GM23248 (cell line): ENCODE data around the gene PRSS3. TPM values are rescaled to one million over a fixed set of nuclear protein-coding genes. Genes with fewer than 3 reads are reported as not detected.

Experiments used
- DNase-seq: peaks from one replicate; pipeline ENCODE4 v3.0.0-alpha.2; 2015
- H2AFZ ChIP-seq: fragments of 200-600 bp; sonication (generic); 2 replicates; pipeline ENCODE4 v1.6.1; 2016; ENCODE audit warnings: antibody characterized with exemption
- H3F3A ChIP-seq: fragments of 200-600 bp; sonication (generic); 2 replicates; pipeline ENCODE4 v1.6.1; 2016; ENCODE audit warnings: mild to moderate bottlenecking, antibody characterized with exemption, mixed run types; ENCODE audit not compliant: insufficient read depth
- H3K27ac ChIP-seq: fragments of 200-600 bp; sonication (generic); 2 replicates; pipeline ENCODE4 v1.5.1; 2016; ENCODE audit warnings: mild to moderate bottlenecking
- H3K27me3 ChIP-seq: fragments of 200-600 bp; sonication (generic); replicated peaks from 2 replicates; pipeline ENCODE4 v1.6.1; 2016; ENCODE audit warnings: mild to moderate bottlenecking; ENCODE audit not compliant: insufficient read depth
- H3K36me3 ChIP-seq: fragments of 200-600 bp; sonication (generic); 2 replicates; pipeline ENCODE4 v1.6.1; 2016; ENCODE audit warnings: low read depth, mild to moderate bottlenecking
- H3K4me1 ChIP-seq: fragments of 200-600 bp; sonication (generic); 2 replicates; pipeline ENCODE4 v1.6.1; 2016; ENCODE audit warnings: mild to moderate bottlenecking; ENCODE audit not compliant: insufficient read depth
- H3K4me2 ChIP-seq: fragments of 200-600 bp; sonication (generic); one replicate; pipeline ENCODE4 v1.6.1; 2016; ENCODE audit warnings: mild to moderate bottlenecking; ENCODE audit not compliant: unreplicated experiment
- H3K4me3 ChIP-seq: fragments of 200-600 bp; sonication (generic); 2 replicates; pipeline ENCODE4 v1.5.1; 2016; ENCODE audit warnings: mild to moderate bottlenecking
- H3K79me2 ChIP-seq: fragments of 200-600 bp; sonication (generic); 2 replicates; pipeline ENCODE4 v1.6.1; 2016; ENCODE audit warnings: mild to moderate bottlenecking; ENCODE audit not compliant: insufficient read depth
- H3K9ac ChIP-seq: fragments of 200-600 bp; sonication (generic); 2 replicates; pipeline ENCODE4 v1.6.1; 2016; ENCODE audit warnings: mild to moderate bottlenecking
- H3K9me2 ChIP-seq: fragments of 200-600 bp; sonication (generic); 2 replicates; pipeline ENCODE4 v1.6.1; 2016; ENCODE audit warnings: mixed run types, mild to moderate bottlenecking, moderate library complexity; ENCODE audit not compliant: insufficient read depth
- H3K9me3 ChIP-seq: fragments of 200-600 bp; sonication (generic); one replicate; pipeline ENCODE4 v1.6.1; 2017; ENCODE audit warnings: low read depth
- H4K20me1 ChIP-seq: fragments of 200-600 bp; sonication (generic); 2 replicates; pipeline ENCODE4 v1.6.0; 2016; ENCODE audit not compliant: insufficient read depth
- EZH2 ChIP-seq: fragments of 200-600 bp; sonication (generic); IDR thresholded peaks from 2 replicates; pipeline ENCODE4 v1.6.1; 2018; ENCODE audit warnings: antibody characterized with exemption, mild to moderate bottlenecking; ENCODE audit not compliant: insufficient read depth, poor library complexity, severe bottlenecking
- EZH2phosphoT487 ChIP-seq: fragments of 200-600 bp; sonication (generic); IDR thresholded peaks from 2 replicates; pipeline ENCODE4 v1.6.1; 2018; ENCODE audit warnings: antibody characterized with exemption, moderate library complexity, mild to moderate bottlenecking, low read depth; ENCODE audit not compliant: insufficient read depth
- WGBS, 2 experiments: methylation state at CpG; one replicate each; pipeline ENCODE4 v1.1.6; 2015 to 2017; ENCODE audit warnings: low lambda C conversion rate in 2 of 2, low coverage in 1 of 2; ENCODE audit errors: missing lambda C conversion rate in 2 of 2; 5-methylcytosine and 5-hydroxymethylcytosine counted together
- in situ Hi-C: fragments of 300-500 bp; cut with MboI; formaldehyde crosslinking; loops from 2 replicates; pipeline ENCODE4 v1.15.0; 2020
- polyA plus RNA-seq: library from polyadenylated mRNA; unstranded; fragments of >200 nt; fragmentation: Nextera tagmentation; extraction: Ambion mirVana; gene quantifications from 2 replicates; pipeline ENCODE4 v1.2.1, GENCODE V29; 2016
- total RNA-seq: library from RNA; depleted of rRNA; stranded (reverse); fragments of >200 nt; shearing (Covaris generic); gene quantifications from 2 replicates; pipeline ENCODE4 v1.2.3, GENCODE V29; 2014

Gene PRSS3
- total and polyA plus RNA-seq, 2 experiments from 2014 or later, result 15.1 to 48.2 TPM

- H3K9me3 ChIP-seq, result no peaks in the 10 kb centered on the region
- H2AFZ ChIP-seq, result no peak overlapping the region
- peaks cover 17% of the 10 kb centered on the region for H3K4me1 ChIP-seq
- H3K4me2 ChIP-seq, result no peak overlapping the region
- TF ChIP-seq EZH2 (no peak), EZH2phosphoT487 (no peak)
- H3K36me3 ChIP-seq, result no peaks in the 10 kb centered on the region
- peaks cover 5% of the 10 kb centered on the region; the same call in 1 of the 2 replicates for H3F3A ChIP-seq
- peaks cover 5% of the 10 kb centered on the region; the same call in 1 of the 2 replicates for H3K79me2 ChIP-seq
- H3K9me2 ChIP-seq, result no peaks in the 10 kb centered on the region
- H3K4me3 ChIP-seq, result no peak overlapping the region
- H3K9ac ChIP-seq, result no peak overlapping the region
- no peaks in the 10 kb centered on the region for H4K20me1 ChIP-seq
- no peak for DNase-seq
- no peaks in the 10 kb centered on the region for H3K27me3 ChIP-seq
- in situ Hi-C loops, result no loop called here
- H3K27ac ChIP-seq, result no peak overlapping the region
Observed at GRCh38 chr9:33776578-33776977, 18.8 kb upstream of the PRSS3 start.

- no peak for TF ChIP-seq EZH2phosphoT487
- 12 to 15% methylated on average over 6 of the region's 6 CpGs for WGBS, 2 experiments
- Histone ChIP-seq H3K27ac (no peak overlapping the region), H3F3A (peaks cover 16% of the 10 kb centered on the region), H2AFZ (no peak overlapping the region), H3K4me3 (no peak overlapping the region), H4K20me1 (no peaks in the 10 kb centered on the region), H3K4me2 (no peak overlapping the region), H3K79me2 (no peaks in the 10 kb centered on the region; the same call in 1 of the 2 replicates), H3K9me3 (no peaks in the 10 kb centered on the region), H3K4me1 (peaks cover 31% of the 10 kb centered on the region), H3K27me3 (no peaks in the 10 kb centered on the region), H3K9ac (no peak overlapping the region), H3K9me2 (no peaks in the 10 kb centered on the region), H3K36me3 (no peaks in the 10 kb centered on the region)
- DNase-seq, result peak; percentile 70
- in situ Hi-C loops, result no loop called here
Observed at GRCh38 chr9:33778700-33779351, 16.5 kb upstream of the PRSS3 start.

GRCh38 chr9:33780276-33780675 lies 15.1 kb upstream of the PRSS3 start:
- in situ Hi-C loops, result no loop called here
- Histone ChIP-seq H3K36me3 (no peaks in the 10 kb centered on the region), H3K27ac (no peak overlapping the region), H3K9me3 (no peaks in the 10 kb centered on the region), H4K20me1 (no peaks in the 10 kb centered on the region), H3K9ac (no peak overlapping the region), H3K4me1 (peaks cover 31% of the 10 kb centered on the region), H3K9me2 (no peaks in the 10 kb centered on the region), H3K4me2 (peak overlapping the region; percentile 13), H3K27me3 (no peaks in the 10 kb centered on the region), H3K4me3 (no peak overlapping the region), H3K79me2 (peaks cover 10% of the 10 kb centered on the region; the same call in 1 of the 2 replicates), H2AFZ (no peak overlapping the region), H3F3A (peaks cover 16% of the 10 kb centered on the region)
- no peak for DNase-seq
- TF ChIP-seq EZH2, result no peak
- no peak for TF ChIP-seq EZH2phosphoT487

GRCh38 chr9:33781736-33782135 lies 13.6 kb upstream of the PRSS3 start:
- Histone ChIP-seq H3K36me3 (no peaks in the 10 kb centered on the region), H3F3A (peaks cover 16% of the 10 kb centered on the region), H4K20me1 (no peaks in the 10 kb centered on the region), H3K9me2 (no peaks in the 10 kb centered on the region), H3K4me3 (no peak overlapping the region), H3K27ac (no peak overlapping the region), H2AFZ (no peak overlapping the region), H3K9ac (no peak overlapping the region), H3K4me1 (peaks cover 31% of the 10 kb centered on the region), H3K4me2 (no peak overlapping the region), H3K9me3 (no peaks in the 10 kb centered on the region), H3K27me3 (no peaks in the 10 kb centered on the region), H3K79me2 (peaks cover 10% of the 10 kb centered on the region; the same call in 1 of the 2 replicates)
- TF ChIP-seq EZH2 (no peak), EZH2phosphoT487 (no peak)
- WGBS, 2 experiments, result 91 to 100% methylated on average over 1 of the region's 1 CpG
- in situ Hi-C loops, result no loop called here
- DNase-seq, result no peak
